OCI-M2 (cell line): ENCODE measurements around the gene PEPD.

Experiments
- DNase-seq: peaks from one replicate; lab custom pipeline; 2025; ENCODE audit not compliant: unreplicated experiment; lab: John Stamatoyannopoulos, UW

The PEPD gene

DNA sequence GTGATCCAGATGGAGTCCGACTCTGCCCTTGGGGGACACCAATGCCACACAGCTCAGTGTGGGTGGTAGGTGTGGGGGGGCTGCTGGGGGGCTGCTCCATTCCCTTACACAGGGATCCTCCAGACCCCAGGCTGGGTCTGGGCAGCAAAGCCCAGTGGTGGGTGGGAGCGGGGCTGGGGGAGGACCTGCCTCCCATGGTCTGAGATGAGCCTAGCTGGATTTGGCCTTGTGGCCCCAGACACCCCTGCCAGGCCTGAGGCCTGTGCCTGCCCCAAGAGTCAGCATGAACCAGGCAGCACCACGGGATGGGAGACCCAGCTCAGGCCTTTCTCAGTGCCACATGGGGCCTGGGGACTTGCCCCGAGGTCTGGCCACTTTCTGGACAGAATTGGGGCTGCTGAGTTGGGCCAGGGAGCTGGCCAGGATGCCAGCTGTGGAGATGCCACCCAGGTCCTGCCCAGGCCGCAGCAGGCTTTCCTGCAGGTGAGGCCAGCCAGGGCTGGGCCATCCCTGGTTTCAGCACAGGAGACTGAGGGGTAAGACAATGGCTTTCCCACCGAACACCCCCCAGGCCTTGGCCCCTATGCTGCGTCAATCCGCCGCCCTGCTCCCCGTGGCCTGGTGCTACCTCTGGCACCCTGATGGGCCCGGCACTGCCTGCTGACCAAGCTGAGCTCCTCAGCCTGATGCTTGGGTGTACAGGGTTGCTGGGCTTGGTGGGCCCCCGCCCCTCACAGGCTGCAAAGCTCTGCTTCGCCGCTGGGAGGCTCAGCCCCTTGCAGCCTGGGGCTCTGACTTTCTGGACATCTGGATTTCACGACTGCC lies 123.8 kb downstream of the PEPD start:
- DNase-seq: no peak

DNA sequence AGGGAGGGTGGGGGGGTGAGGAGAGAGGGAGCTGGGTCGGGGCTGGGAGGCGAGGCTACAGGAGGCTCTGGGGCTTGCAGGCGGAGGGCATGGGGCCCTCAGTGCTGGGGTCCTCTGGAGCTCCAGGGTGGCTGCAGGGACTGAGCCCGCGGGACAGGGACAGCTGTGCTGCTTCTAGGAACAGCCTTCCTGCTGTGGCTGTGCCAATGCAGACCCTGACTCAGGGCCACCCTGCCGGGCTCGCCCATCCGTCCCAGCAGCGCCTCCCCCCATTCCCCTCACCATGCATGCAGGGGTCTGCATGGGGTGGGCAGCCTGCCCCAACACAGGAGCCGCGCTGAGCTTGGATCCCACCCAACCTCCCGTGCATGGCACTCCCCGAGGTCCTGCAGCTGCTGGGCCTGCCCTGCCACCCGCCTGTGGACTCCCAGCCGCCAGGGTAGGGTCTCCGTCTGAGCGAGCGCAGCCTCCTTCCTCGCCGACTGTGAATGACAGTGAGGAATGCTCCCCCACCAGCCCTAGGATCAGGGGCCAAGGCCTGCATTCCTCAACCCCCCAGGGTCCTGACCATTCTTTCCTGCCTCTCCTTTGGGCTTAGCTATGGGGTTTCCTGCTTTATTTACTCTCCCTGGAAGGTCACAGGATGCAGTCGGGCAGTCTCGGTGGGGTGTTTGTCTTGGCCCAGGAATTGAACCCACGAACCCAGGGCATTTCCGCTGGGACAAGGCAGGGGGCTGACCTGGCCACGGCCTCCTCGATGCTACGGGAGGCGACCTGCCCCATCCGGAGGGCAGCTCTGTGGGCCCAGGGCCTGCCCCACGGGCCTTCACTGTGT lies 124.7 kb downstream of the PEPD start:
- DNase-seq: no peak

DNA sequence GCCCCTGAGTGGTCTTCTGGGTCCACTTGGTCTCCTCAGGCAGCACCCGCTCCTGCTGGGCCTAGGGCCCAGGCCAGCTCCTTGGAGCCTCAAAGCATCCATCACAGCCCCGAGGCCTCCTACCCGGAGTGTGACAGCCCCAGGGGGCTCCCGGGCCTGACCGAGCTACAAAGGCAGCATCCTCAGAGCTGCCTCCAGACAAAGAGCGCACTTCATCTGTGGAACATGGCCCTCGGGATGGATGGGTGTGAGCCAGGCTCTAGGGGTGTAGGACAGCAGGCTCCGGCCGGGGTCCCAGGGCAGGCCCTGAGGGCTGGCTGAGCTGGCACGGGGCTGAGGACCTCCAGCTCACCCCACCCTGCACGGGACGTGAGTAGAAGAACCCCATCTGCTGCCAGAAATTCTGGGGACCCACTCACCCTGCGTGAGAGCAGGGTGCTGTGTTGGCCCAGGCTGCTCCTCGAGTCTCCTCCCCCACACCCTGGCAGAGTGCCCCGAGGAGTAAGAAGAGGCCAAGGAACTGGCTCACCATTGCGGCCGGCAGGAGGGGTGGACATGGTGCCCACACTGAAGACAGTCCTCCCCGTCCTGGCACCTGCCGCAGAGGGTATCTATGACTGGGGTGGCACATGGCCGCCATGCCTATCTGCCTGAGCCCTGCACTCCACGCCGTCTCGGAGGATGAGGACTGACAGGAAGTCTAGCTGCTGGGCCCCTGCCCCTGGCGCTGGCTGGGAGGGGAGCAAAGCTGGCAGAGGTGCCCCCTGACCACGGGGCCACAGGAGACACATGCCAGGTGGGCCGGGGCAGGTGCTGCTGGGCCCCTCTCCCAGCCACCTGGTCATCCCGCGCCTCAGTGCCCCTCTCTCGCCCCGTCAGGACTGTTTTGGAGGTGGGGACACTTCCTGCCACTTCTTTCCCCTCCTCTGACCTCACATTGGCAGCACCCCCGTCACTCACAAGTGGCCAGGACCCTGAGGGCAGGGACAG lies 125.7 kb downstream of the PEPD start:
- DNase-seq: no peak

DNA sequence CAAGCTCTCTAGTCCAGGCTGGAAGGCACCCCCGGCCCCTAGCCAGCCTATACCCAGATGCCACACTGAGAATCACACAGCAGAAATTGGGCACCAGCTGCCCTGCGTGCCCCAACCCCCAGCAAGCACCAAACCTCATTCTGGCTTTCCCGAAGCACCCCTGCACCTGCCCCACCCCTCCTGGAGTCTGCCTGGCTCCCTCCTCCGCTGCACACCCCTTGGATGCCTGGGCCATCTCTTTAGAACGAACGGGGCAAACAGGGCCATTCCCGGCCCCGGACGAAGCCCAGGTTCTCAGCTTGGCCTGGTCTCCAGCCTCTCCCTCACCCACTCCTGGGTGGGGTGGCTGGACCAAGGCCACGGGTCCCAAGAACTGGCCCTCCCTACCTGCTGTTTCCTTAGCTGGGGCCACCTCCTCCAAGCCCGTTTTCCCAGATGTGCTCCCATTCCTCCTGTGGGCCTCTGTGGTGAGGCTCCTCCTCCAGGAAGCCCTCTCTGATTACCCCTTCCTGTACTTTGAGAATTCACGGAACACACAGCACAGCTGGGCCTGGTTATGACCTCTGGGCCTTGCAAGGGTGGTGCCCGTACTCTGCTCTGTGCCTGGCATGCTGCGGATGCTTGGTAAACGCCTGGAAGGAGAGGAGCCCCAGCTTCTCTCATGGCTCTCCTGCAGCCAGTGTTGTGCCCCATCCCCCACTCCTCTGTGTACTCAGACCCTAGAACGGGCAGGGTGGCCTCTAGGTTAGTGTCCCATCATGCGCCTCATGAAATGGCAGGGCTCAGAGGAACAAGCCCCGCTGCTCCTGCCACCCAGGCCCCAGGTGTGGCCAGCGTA lies 126.6 kb downstream of the PEPD start:
- no peak for DNase-seq

- DNase-seq: no peak
Observed at GRCh38 chr19:33394006-33394722, 127.4 kb downstream of the PEPD start.

DNA sequence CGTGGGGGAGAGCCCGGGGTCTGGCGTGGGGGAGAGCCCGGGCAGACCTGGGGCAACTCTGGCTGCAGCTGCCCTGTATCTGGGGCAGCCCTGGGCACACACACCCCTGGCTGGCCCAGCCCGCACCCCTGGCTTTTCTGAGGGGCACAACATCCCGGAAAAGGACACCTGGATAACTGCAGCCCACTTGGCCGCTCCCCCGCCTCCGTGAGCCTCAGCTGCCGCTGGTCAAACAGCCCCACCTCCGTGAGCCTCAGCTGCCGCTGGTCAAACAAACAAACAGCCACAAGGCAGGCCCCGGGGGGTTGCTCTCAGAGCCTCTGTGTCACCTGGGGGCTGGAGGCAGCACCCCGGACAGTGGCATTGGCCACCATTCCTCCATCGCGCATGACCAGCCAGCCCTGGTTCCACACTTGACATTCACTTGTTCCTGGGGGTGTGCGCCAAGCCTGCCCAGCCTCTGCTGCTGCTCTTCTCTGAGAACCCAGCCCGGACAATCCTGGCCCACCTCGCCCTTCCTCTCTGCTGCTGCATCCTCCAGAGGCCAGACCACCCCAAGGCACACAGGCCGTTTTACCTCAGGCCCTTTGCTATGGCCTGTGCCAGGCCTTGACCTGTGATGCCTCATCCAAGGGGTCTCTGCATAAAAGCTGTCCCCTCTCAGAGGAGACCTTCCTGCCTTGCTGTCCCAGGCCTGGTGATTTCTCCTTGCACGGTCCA lies 128.1 kb downstream of the PEPD start:
- DNase-seq: no peak

- no peak for DNase-seq
Observed at GRCh38 chr19:33392341-33393285, 129.0 kb downstream of the PEPD start.

- no peak for DNase-seq
Observed at GRCh38 chr19:33391631-33392249, 129.9 kb downstream of the PEPD start.

GRCh38 chr19:33390908-33391630 lies 130.5 kb downstream of the PEPD start:
- no peak for DNase-seq

GRCh38 chr19:33390101-33390907 lies 131.3 kb downstream of the PEPD start:
- no peak for DNase-seq

GRCh38 chr19:33389421-33390100 lies 132.0 kb downstream of the PEPD start:
- no peak for DNase-seq

DNA sequence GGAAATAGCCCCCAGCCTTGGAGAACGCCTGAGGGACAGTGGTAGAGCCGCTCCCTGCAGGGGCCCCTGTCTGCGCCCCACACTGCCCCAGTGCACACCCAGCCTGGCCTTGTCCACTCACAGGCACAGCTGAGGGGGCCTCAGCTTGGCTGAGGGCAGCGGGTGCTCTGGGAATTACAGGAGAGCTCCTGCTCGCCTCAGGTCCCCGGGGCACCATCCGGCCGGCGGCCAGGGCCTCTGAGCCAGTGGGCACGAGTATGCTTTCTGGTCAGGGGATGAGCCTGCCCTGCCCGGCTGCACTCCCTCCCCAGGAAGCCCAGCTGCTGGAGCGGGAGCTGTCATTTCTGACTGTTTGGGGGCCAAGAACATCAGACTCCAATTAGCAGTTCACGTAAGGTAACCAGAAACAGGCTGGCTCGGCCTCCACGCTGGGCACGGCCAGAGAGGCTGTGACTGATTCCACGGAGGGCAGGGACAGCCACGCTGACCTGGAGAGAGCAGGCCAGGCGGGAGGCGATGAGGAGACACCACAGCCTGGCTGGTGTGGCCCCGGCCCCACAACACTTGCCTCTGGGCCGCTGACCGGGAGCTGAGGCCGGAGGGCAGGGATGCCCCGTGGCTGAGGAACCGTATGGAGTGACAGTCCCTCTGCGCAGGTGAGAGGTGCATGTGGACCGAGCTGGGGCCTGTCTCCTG lies 132.7 kb downstream of the PEPD start:
- no peak for DNase-seq

DNA sequence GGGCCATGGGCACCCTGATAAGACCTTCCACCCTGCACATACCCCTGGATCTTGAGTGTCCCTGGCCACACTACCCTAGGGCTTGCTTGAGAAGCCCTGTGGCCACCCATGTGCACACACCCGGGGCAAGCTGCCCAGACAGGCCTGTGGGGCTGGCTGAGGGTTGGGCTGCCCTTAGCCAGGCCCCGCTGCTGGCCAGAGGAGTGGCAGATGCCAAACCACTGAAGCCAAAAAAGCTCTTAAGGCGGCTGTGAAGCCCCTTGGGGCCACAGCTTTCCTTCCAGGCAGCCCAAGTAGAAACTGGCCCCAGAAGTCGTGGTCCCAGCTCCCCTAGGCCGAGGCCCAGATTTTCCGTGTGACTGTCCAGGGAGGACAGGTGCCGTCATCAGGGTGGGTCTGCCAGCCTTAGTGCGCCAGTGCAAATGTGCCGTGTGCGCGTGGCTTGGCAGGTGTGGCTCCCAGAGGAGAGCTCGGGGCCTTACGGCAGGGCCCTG lies 133.3 kb downstream of the PEPD start:
- DNase-seq: no peak
